ENCODE data around the gene NKPD1.

NKPD1 gene

DNA sequence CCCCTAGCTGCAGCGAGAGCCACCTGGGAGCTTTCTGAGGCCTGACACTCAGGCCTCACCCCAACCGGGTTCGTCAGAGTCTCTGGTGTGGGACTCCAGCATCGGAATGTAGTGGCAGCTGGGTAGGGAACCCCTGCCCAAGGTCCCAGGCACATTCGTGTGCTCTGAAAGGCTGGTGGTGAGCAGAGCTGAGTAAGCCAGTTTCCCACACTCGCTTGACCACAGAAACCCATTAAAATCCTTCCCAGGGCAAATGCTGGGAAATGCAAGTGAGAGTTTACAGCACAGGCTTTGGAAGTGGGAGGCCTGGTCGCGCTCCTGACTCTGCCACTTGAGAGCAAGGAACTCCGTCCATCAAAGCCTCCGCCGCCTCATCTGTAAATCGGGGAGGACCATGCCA, 13.0 kb upstream of the NKPD1 start:
- no peak overlapping the region for H2AFZ ChIP-seq
- peaks cover 4% of the 10 kb centered on the region for H3K4me1 ChIP-seq
- no peak overlapping the region for H3K27ac ChIP-seq
- H3K4me3 ChIP-seq (ENCODE audit: low read depth, low read length) = no peak overlapping the region
- no peak overlapping the region for H3K9ac ChIP-seq
- H3K36me3 ChIP-seq (ENCODE audit: control insufficient read depth, insufficient read depth, low read length) = no peaks in the 10 kb centered on the region
- no peaks in the 10 kb centered on the region for H3K27me3 ChIP-seq (ENCODE audit: control insufficient read depth, insufficient read depth, low read length)
- peaks cover 13% of the 10 kb centered on the region for H3K79me2 ChIP-seq
- no peaks in the 10 kb centered on the region for H3K9me3 ChIP-seq (ENCODE audit: control insufficient read depth, low read length)
- H3K4me2 ChIP-seq (ENCODE audit: low read length) = no peak overlapping the region
- TF ChIP-seq CTCF (IDR thresholded peaks at IDR 0.05) = no peak

- TF ChIP-seq CTCF (IDR thresholded peaks at IDR 0.05) = no peak
- no peak overlapping the region for H3K9ac ChIP-seq
- no peak overlapping the region for H3K4me2 ChIP-seq (ENCODE audit: low read length)
- H3K27ac ChIP-seq = no peak overlapping the region
- no peak overlapping the region for H3K4me3 ChIP-seq (ENCODE audit: low read depth, low read length)
- no peaks in the 10 kb centered on the region for H3K27me3 ChIP-seq (ENCODE audit: control insufficient read depth, insufficient read depth, low read length)
- peaks cover 13% of the 10 kb centered on the region for H3K79me2 ChIP-seq
- H3K9me3 ChIP-seq (ENCODE audit: control insufficient read depth, low read length) = no peaks in the 10 kb centered on the region
- H3K4me1 ChIP-seq = peaks cover 4% of the 10 kb centered on the region
- H3K36me3 ChIP-seq (ENCODE audit: control insufficient read depth, insufficient read depth, low read length) = no peaks in the 10 kb centered on the region
- H2AFZ ChIP-seq = no peak overlapping the region
Measured at GRCh38 chr19:45172611-45173208, 11.9 kb upstream of the NKPD1 start.

GRCh38 chr19:45172173-45172572, 11.4 kb upstream of the NKPD1 start:
- no peaks in the 10 kb centered on the region for H3K4me1 ChIP-seq
- no peak overlapping the region for H3K27ac ChIP-seq
- no peak for TF ChIP-seq CTCF (IDR thresholded peaks at IDR 0.05)
- no peaks in the 10 kb centered on the region for H3K9me3 ChIP-seq (ENCODE audit: control insufficient read depth, low read length)
- peaks cover 9% of the 10 kb centered on the region for H3K79me2 ChIP-seq
- no peak overlapping the region for H2AFZ ChIP-seq
- no peaks in the 10 kb centered on the region for H3K36me3 ChIP-seq (ENCODE audit: control insufficient read depth, insufficient read depth, low read length)
- H3K27me3 ChIP-seq (ENCODE audit: control insufficient read depth, insufficient read depth, low read length) = no peaks in the 10 kb centered on the region
- no peak overlapping the region for H3K4me3 ChIP-seq (ENCODE audit: low read depth, low read length)
- no peak overlapping the region for H3K4me2 ChIP-seq (ENCODE audit: low read length)
- no peak overlapping the region for H3K9ac ChIP-seq

DNA sequence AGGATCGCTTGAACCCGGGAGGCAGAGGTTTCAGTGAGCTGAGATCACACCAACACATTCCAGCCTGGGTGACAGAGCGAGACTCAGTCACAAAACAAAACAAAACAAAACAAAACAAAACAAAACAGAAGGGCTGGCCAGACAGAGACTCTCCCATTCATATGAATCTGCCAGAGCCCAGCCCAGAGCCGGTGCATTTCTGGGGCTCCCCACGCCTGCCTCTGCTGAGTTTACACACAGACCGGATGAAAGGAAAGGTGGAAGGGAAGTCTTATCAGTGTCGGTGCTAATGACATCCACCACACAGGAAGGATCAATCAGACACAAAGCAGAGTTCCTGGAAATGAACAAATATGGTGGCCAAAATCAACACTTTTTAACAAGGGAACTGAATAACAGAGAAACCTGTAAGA, 10.4 kb upstream of the NKPD1 start:
- Histone ChIP-seq H3K4me2 (ENCODE audit: low read length) (no peak overlapping the region), H2AFZ (no peak overlapping the region), H3K4me3 (ENCODE audit: low read depth, low read length) (no peak overlapping the region), H3K79me2 (peaks cover 9% of the 10 kb centered on the region), H3K27ac (peak overlapping the region; percentile 12), H3K4me1 (no peaks in the 10 kb centered on the region), H3K27me3 (ENCODE audit: control insufficient read depth, insufficient read depth, low read length) (no peaks in the 10 kb centered on the region), H3K36me3 (ENCODE audit: control insufficient read depth, insufficient read depth, low read length) (no peaks in the 10 kb centered on the region), H3K9ac (no peak overlapping the region), H3K9me3 (ENCODE audit: control insufficient read depth, low read length) (no peaks in the 10 kb centered on the region)
- no peak for TF ChIP-seq CTCF (IDR thresholded peaks at IDR 0.05)

Data from parathyroid adenoma (tissue), 2 donors.